ENCODE results near the gene FBF1. TPM values are rescaled to one million over a fixed set of nuclear protein-coding genes. Genes with fewer than 3 reads are reported as not detected.
"Not testable (repeated sequence)": the region's sequence is repeated elsewhere in the genome, so short reads cannot be mapped to it uniquely, and the experiment has no call there.

FBF1 gene
- total and polyA plus RNA-seq, 10 donors, result 5.2 to 16.0 (median 10.0) TPM

DNA sequence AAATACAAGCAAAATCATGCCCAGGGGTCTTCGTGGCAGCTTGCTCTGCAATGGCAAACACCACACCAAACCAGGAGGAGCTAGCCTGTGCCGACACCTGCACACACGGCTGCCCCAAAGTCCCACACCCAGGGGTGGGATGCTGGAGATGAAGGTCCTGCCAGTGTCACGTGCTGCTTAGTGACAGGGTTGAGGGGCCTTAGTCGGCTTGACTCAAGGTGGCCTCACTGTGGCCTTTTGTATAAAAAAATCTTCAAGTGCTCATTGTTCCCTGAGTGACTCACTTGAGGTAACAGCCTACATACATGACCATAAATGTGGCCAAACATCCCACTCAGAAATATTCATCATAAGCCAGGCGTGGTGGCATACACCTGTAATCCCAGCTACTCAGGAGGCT lies 51.4 kb downstream of the FBF1 start:
- H3K27ac ChIP-seq, result no peak overlapping the region
- no peaks in the 10 kb centered on the region for H3K9me3 ChIP-seq
- TF ChIP-seq POLR2A (IDR thresholded peaks at IDR 0.05) (no peak), POLR2AphosphoS5 (IDR thresholded peaks at IDR 0.05) (peak in 2 of 3 donors; percentile 11 to 27)
- peaks cover 0 to 38% (median 12%) of the 10 kb centered on the region in 6 donors for H3K4me1 ChIP-seq
- H3K27me3 ChIP-seq (replicated peaks in 1 of 7), result no peaks in the 10 kb centered on the region
- intact Hi-C loops (cut with DNase I; ENCODE audit: low total_unique reads), result no loop called here
- H3K4me3 ChIP-seq, result no peak overlapping the region
- no peak for DNase-seq
- H3K36me3 ChIP-seq, result peaks cover 0 to 48% (median 29%) of the 10 kb centered on the region in 6 donors
- 72 to 84% (median 76%) methylated on average over 6 of the region's 6 CpGs for WGBS, 5 donors

GRCh38 chr17:75888484-75888883 lies 52.4 kb downstream of the FBF1 start:
- TF ChIP-seq POLR2AphosphoS5 (IDR thresholded peaks at IDR 0.05), result peak in 2 of 3 donors; percentile 28 to 42
- no peak for TF ChIP-seq CTCF (IDR thresholded peaks at IDR 0.05 in 8 of 11, conservative IDR thresholded peaks at IDR 0.05 in 3 of 11)
- intact Hi-C loops (cut with DNase I; ENCODE audit: low total_unique reads), result no loop called here
- 77 to 93% (median 83%) methylated on average over 6 of the region's 6 CpGs for WGBS, 5 donors
- Histone ChIP-seq H3K36me3 (peaks cover 0 to 48% (median 29%) of the 10 kb centered on the region in 6 donors), H3K4me3 (no peak overlapping the region), H3K4me1 (peaks cover 0 to 28% (median 2%) of the 10 kb centered on the region in 6 donors), H3K27me3 (replicated peaks in 1 of 7) (no peaks in the 10 kb centered on the region), H3K27ac (no peak overlapping the region), H3K9me3 (no peaks in the 10 kb centered on the region)
- no peak for DNase-seq

DNA sequence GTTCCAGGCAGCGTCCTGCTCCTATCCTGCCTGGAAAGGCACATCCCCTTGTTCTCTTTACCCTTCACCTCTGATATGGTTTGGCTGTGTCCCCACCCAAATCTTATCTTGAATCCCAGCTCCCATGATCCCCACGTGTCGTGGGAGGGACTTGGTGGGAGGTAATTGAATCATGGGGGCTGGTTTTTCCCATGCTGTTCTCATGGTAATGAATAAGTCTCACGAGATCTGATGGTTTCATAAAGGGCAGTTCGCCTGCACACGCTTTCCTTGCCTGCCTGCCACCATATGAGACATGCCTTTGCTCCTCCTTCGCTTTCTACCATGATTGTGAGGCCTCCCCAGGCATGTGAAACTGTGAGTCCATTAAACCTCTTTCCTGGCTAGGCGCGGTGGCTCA lies 55.0 kb downstream of the FBF1 start:
- peaks cover 0 to 12% (median 0%) of the 10 kb centered on the region in 6 donors for H3K4me1 ChIP-seq
- intact Hi-C loops (cut with DNase I; ENCODE audit: low total_unique reads); H3K27me3 ChIP-seq (replicated peaks in 1 of 7); H3K9me3 ChIP-seq; H3K27ac ChIP-seq; DNase-seq; H3K4me3 ChIP-seq: not testable (repeated sequence)
- peaks cover 0 to 26% (median 15%) of the 10 kb centered on the region in 6 donors for H3K36me3 ChIP-seq
- WGBS, 5 donors, result 85 to 90% (median 87%) methylated on average over 9 of the region's 9 CpGs

DNA sequence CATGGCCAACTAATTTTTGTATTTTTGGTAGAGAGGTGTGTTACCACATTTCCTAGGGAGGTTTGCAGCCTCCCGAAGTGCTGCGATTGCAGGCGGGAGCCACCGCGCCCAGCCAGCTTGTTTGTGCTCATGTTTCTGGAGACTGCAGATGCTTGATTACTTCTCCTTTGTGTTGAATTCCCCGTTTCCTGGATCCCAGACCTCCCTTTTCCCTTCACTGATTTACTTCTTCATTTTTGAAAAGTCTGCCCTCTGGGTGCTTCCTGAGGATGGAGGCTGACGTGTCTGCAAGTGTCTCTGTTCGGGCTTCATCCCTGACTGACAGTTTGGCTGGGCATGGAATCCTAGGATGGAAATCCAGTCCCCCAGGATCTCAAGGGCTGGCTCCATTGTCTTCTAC lies 55.4 kb downstream of the FBF1 start:
- TF ChIP-seq POLR2A (IDR thresholded peaks at IDR 0.05), result no peak
- no peak for TF ChIP-seq CTCF (IDR thresholded peaks at IDR 0.05 in 8 of 11, conservative IDR thresholded peaks at IDR 0.05 in 3 of 11)
- TF ChIP-seq POLR2AphosphoS5 (IDR thresholded peaks at IDR 0.05), result no peak
- no peaks in the 10 kb centered on the region for H3K9me3 ChIP-seq
- intact Hi-C loops (cut with DNase I; ENCODE audit: low total_unique reads), result no loop called here
- H3K4me3 ChIP-seq, result no peak overlapping the region
- no peaks in the 10 kb centered on the region for H3K27me3 ChIP-seq (replicated peaks in 1 of 7)
- 49 to 66% (median 54%) methylated on average over 8 of the region's 8 CpGs for WGBS, 5 donors
- no peak overlapping the region for H3K27ac ChIP-seq
- H3K4me1 ChIP-seq, result peaks cover 0 to 12% (median 0%) of the 10 kb centered on the region in 6 donors
- no peak for DNase-seq
- H3K36me3 ChIP-seq, result peaks cover 0 to 21% (median 11%) of the 10 kb centered on the region in 6 donors

- Histone ChIP-seq H3K9me3 (no peaks in the 10 kb centered on the region), H3K27me3 (replicated peaks in 1 of 7) (peaks cover 0 to 35% (median 6%) of the 10 kb centered on the region in 7 donors)
- DNase-seq, result no peak
These were observed 59.0 kb downstream of the FBF1 start for GRCh38 chr17:75881678-75882454.

More at GRCh38 chr17:75881678-75882454, 59.0 kb downstream of the FBF1 start:
- 80 to 89% (median 86%) methylated on average over 13 to 15 of the region's 15 CpGs for WGBS, 5 donors
- TF ChIP-seq POLR2A (IDR thresholded peaks at IDR 0.05) (no peak), POLR2AphosphoS5 (IDR thresholded peaks at IDR 0.05) (no peak), CTCF (IDR thresholded peaks at IDR 0.05 in 8 of 11, conservative IDR thresholded peaks at IDR 0.05 in 3 of 11) (no peak)
- Histone ChIP-seq H3K4me1 (peaks cover 3 to 40% (median 25%) of the 10 kb centered on the region in 6 donors), H3K4me3 (no peak overlapping the region), H3K27ac (no peak overlapping the region), H3K36me3 (peaks cover 0 to under 1% (median 0%) of the 10 kb centered on the region in 6 donors)
- intact Hi-C loops (cut with DNase I; ENCODE audit: low total_unique reads), result no loop called here
